Activated gamma-delta T cell treated with Interleukin-2 at 50 U/mL for 16 hours (primary cell): ENCODE measurements around the gene DEPP1.

Source experiments
- DNase-seq: peaks from one replicate; pipeline ENCODE4 v3.0.0-alpha.2; 2020

The DEPP1 gene

GRCh38 chr10:44977287-44978212 is 1.1 kb downstream of the DEPP1 start:
- DNase-seq, result no peak

GRCh38 chr10:44976352-44977198 is 2.0 kb downstream of the DEPP1 start:
- no peak for DNase-seq

- DNase-seq, result no peak
Observed at GRCh38 chr10:44975431-44976331, 2.9 kb downstream of the DEPP1 start.

GRCh38 chr10:44974628-44975430 is 3.8 kb downstream of the DEPP1 start:
- peak; percentile 61 for DNase-seq

GRCh38 chr10:44974082-44974627 is 4.5 kb downstream of the DEPP1 start:
- DNase-seq, result no peak

GRCh38 chr10:44973323-44974081 is 5.1 kb downstream of the DEPP1 start:
- DNase-seq, result no peak

- no peak for DNase-seq
Observed at GRCh38 chr10:44972874-44973306, 5.7 kb downstream of the DEPP1 start.

- DNase-seq, result no peak
Observed at GRCh38 chr10:44971935-44972757, 6.5 kb downstream of the DEPP1 start.

GRCh38 chr10:44971434-44971833 is 7.2 kb downstream of the DEPP1 start:
- no peak for DNase-seq

GRCh38 chr10:44970812-44971395 is 7.7 kb downstream of the DEPP1 start:
- DNase-seq, result no peak

GRCh38 chr10:44969854-44970253 is 8.8 kb downstream of the DEPP1 start:
- DNase-seq, result no peak

- peak; percentile 38 for DNase-seq
Observed at GRCh38 chr10:44968500-44969400, 9.9 kb downstream of the DEPP1 start.

- DNase-seq, result no peak
Observed at GRCh38 chr10:44968091-44968490, 10.5 kb downstream of the DEPP1 start.

- DNase-seq, result no peak
Observed at GRCh38 chr10:44967616-44968015, 11.0 kb downstream of the DEPP1 start.

GRCh38 chr10:44966816-44967509 is 11.6 kb downstream of the DEPP1 start:
- no peak for DNase-seq

GRCh38 chr10:44966129-44966815 is 12.3 kb downstream of the DEPP1 start:
- no peak for DNase-seq

GRCh38 chr10:44965651-44966097 is 12.9 kb downstream of the DEPP1 start:
- no peak for DNase-seq
